GM12878 (cell line): ENCODE measurements around the gene SRGAP1. TPM values are rescaled to one million over a fixed set of nuclear protein-coding genes. Genes with fewer than 3 reads are reported as not detected.

Source experiments
- ATAC-seq: fragments of 200-7000 bp; cut with Tn5 transposase; 3 replicates; pipeline ENCODE4 v1.9.1; 2020; ENCODE audit warnings: mild to moderate bottlenecking, moderate library complexity
- BruUV-seq: library from RNA; stranded (reverse); fragments of 400-500 nt; replicated peaks from 2 replicates; lab custom pipeline; 2021; lab: Mats Ljungman, UMichigan
- CTCF ChIA-PET: fragments of 300-600 bp; sonication (Branson Sonifier 250); formaldehyde crosslinking; extraction: SDS; loops from one replicate; lab custom pipeline; 2021; ENCODE audit warnings: inconsistent platforms; lab: Yijun Ruan, JAX
- POLR2A ChIA-PET: fragments of 350-600 bp; formaldehyde crosslinking; extraction: SDS; loops from one replicate; lab custom pipeline; 2021; ENCODE audit warnings: inconsistent platforms; lab: Charles Lee
- RAD21 ChIA-PET: fragments of 300-600 bp; sonication (Branson Sonifier 250); formaldehyde crosslinking; loops from one replicate; lab custom pipeline; 2023; ENCODE audit warnings: antibody characterized with exemption; ENCODE audit not compliant: unreplicated experiment; lab: Charles Lee
- SMC1A ChIA-PET: fragments of 300-600 bp; sonication (Branson Sonifier 250); formaldehyde crosslinking; loops from one replicate; lab custom pipeline; 2023; ENCODE audit not compliant: unreplicated experiment, uncharacterized antibody; lab: Charles Lee
- DNase-seq: peaks from one replicate; pipeline ENCODE4 v3.0.0-alpha.2; 2011; ENCODE audit warnings: low read depth, low spot score
- FAIRE-seq: peaks from 3 replicates; lab custom pipeline; 2011; peaks lifted over from hg19 to GRCh38; lab: Jason Lieb, UNC
- H2AFZ ChIP-seq: 2 replicates; pipeline ENCODE4 v1.6.0; 2011; ENCODE audit warnings: low read depth, low read length, control low read depth; ENCODE audit not compliant: control insufficient read depth
- H3K27ac ChIP-seq: 2 replicates; pipeline ENCODE4 v1.5.1; 2011; ENCODE audit warnings: control low read depth; ENCODE audit not compliant: control insufficient read depth, insufficient read depth
- H3K27me3 ChIP-seq, 2 experiments: replicated peaks in 1 of 2; 2 replicates each; pipeline versions ENCODE4 v1.6.0 to v1.6.1; 2011; ENCODE audit warnings: low read length in 1 of 2; ENCODE audit not compliant: control insufficient read depth in 2 of 2, insufficient read depth in 2 of 2
- H3K36me3 ChIP-seq, 2 experiments: 2 replicates each; pipeline ENCODE4 v1.5.1; 2011; ENCODE audit warnings: low read length in 1 of 2; ENCODE audit not compliant: control insufficient read depth in 2 of 2, insufficient read depth in 2 of 2
- H3K4me1 ChIP-seq: 2 replicates; pipeline ENCODE4 v1.6.1; 2011; ENCODE audit warnings: mild to moderate bottlenecking, low read length, moderate library complexity, mixed read lengths; ENCODE audit not compliant: control insufficient read depth, insufficient read depth
- H3K4me2 ChIP-seq: 2 replicates; pipeline ENCODE4 v1.6.0; 2011; ENCODE audit warnings: control low read depth; ENCODE audit not compliant: control insufficient read depth, insufficient read depth
- H3K4me3 ChIP-seq: fragments of 200-600 bp; sonication (generic); 2 replicates; pipeline ENCODE4 v1.5.1; 2016
- H3K79me2 ChIP-seq: 2 replicates; pipeline ENCODE4 v1.6.0; 2011; ENCODE audit warnings: low read length; ENCODE audit not compliant: control insufficient read depth, insufficient read depth
- H3K9ac ChIP-seq: 2 replicates; pipeline ENCODE4 v1.8.0; 2011; ENCODE audit warnings: low read length, control low read depth, mixed read lengths; ENCODE audit not compliant: control insufficient read depth, insufficient read depth
- H3K9me3 ChIP-seq: replicated peaks from 3 replicates; pipeline ENCODE4 v1.5.1; 2011; ENCODE audit warnings: mild to moderate bottlenecking, low read length; ENCODE audit not compliant: control insufficient read depth, insufficient read depth
- H4K20me1 ChIP-seq: 2 replicates; pipeline ENCODE4 v1.6.0; 2011; ENCODE audit not compliant: control insufficient read depth, insufficient read depth
- ATF7 ChIP-seq: fragments of 450-650 bp; IDR thresholded peaks from 2 replicates; pipeline ENCODE4 v1.6.1; 2016; ENCODE audit warnings: low read depth, mild to moderate bottlenecking
- BACH1 ChIP-seq: fragments of 450-650 bp; IDR thresholded peaks from 2 replicates; pipeline ENCODE4 v1.6.1; 2017; ENCODE audit warnings: mild to moderate bottlenecking, borderline replicate concordance
- EP300 ChIP-seq, 2 experiments: fragments of 150-350 bp in 1 of 2; IDR thresholded peaks; 2 replicates each; pipeline ENCODE4 v1.6.1; 2011 to 2012; ENCODE audit warnings: low read depth in 2 of 2, low read length in 2 of 2, borderline replicate concordance in 1 of 2, improper control_type of control experiment in 1 of 2, inconsistent platforms in 1 of 2; ENCODE audit not compliant: control insufficient read depth in 1 of 2
- IKZF2 ChIP-seq, 2 experiments: fragments of 450-650 bp; IDR thresholded peaks; 2 replicates each; pipeline ENCODE4 v1.6.1; 2017; ENCODE audit warnings: mild to moderate bottlenecking in 2 of 2, moderate library complexity in 2 of 2
- MTA2 ChIP-seq: fragments of 450-650 bp; IDR thresholded peaks from 2 replicates; pipeline ENCODE4 v1.6.1; 2016; ENCODE audit warnings: low read depth, mild to moderate bottlenecking, moderate library complexity
- NR2F1 ChIP-seq: fragments of 450-650 bp; conservative IDR thresholded peaks from 2 replicates; pipeline ENCODE4 v1.6.1; 2017; ENCODE audit warnings: mild to moderate bottlenecking
- TAF1 ChIP-seq: IDR thresholded peaks from 2 replicates; pipeline ENCODE4 v1.6.1; 2011; ENCODE audit warnings: mild to moderate bottlenecking, low read depth, low read length, borderline replicate concordance
- WGBS: methylation state at CpG from one replicate; pipeline ENCODE4 v1.1.6; 2016; ENCODE audit warnings: low lambda C conversion rate; ENCODE audit not compliant: insufficient replicate concordance, insufficient coverage; ENCODE audit errors: missing lambda C conversion rate; 5-methylcytosine and 5-hydroxymethylcytosine counted together
- in situ Hi-C: fragments of 300-500 bp; cut with MboI; formaldehyde crosslinking; loops from 9 replicates; pipeline ENCODE4 v1.14.3; 2018; ENCODE audit warnings: mixed read lengths
- intact Hi-C: fragments of 100-400 bp; cut with micrococcal nuclease; formaldehyde crosslinking; loops from one replicate; pipeline ENCODE4 v1.14.2; 2022; ENCODE audit not compliant: unreplicated experiment
- polyA plus RNA-seq, 11 experiments: library from polyadenylated mRNA; depleted of rRNA in 4 of 11; unstranded in 6 of 11; stranded (reverse) in 5 of 11; fragments of >200 nt; fragmentation: Nextera tagmentation in 4 of 11; fragmentation: Illumina TruSeq in 1 of 11; extraction: Ambion mirVana in 4 of 11; extraction: Trizol in 1 of 11; gene quantifications; 1 replicate in 1 of 11; 2 replicates in 10 of 11; pipeline versions ENCODE4 v1.2.1 to v1.2.3, GENCODE V29; 2011 to 2016; ENCODE audit warnings: inconsistent platforms in 2 of 11, missing spikeins in 2 of 11, low read depth in 1 of 11
- total RNA-seq, 4 experiments: library from RNA; depleted of rRNA in 3 of 4; stranded (reverse); fragments of >200 nt in 3 of 4; fragmentation: Illumina TruSeq in 1 of 4; extraction: Trizol in 1 of 4; gene quantifications; 2 replicates each; pipeline versions ENCODE4 v1.2.1 to v1.2.3, GENCODE V29; 2013 to 2021
- TF ChIP-seq, protein P1 (sequence below), 3 experiments: IDR thresholded peaks in 2 of 3; conservative IDR thresholded peaks in 1 of 3; 2 replicates each; pipeline ENCODE4 v1.5.1; 2011; ENCODE audit warnings: low read depth in 3 of 3, low read length in 3 of 3, mild to moderate bottlenecking in 3 of 3, control low read depth in 2 of 3, moderate library complexity in 2 of 3, inconsistent platforms in 1 of 3, mixed read lengths in 1 of 3; ENCODE audit not compliant: control insufficient read depth in 2 of 3, insufficient read depth in 1 of 3; ENCODE audit errors: extremely low read depth in 1 of 3

The SRGAP1 gene
- total and polyA plus RNA-seq, 10 of the 15 experiments (the other 5 are each of a cell fraction or from before 2014, with no cell fraction given), result 0.16 to 0.85 (median 0.46) TPM

DNA sequence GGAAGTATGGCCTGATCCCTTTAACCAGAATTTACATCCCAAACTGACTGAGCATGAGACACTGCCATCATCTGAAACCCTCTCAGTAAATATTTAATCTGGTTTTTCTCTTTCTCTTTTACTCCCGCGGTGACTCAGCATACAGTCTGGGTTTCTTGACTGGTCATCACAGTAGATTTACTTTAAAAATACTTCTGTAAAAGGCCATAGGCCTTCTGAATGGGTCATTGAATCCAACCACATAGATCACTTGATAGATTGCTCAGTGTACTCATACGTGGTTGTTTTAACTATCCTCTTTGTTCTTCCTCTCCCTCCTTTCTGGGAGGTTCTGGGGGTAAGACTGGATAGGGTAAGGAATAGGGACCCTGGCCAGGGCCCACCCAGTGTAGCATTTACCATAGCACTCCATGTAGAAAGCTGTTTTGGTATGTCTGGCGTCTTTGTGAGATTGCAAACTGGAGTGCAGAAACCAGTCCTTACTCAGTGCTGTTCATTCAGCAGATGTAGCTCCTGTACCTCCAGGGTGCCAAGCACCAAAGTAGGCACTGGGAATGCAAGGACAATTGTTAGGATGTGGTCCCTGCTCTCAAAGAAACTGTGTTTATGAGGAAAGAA is 165.7 kb downstream of the SRGAP1 start:
- H2AFZ ChIP-seq, result no peak overlapping the region
- DNase-seq, result no peak
- peak; percentile 56 for FAIRE-seq
- ChIA-PET CTCF (interaction anchor here (0.7 kb wide), 1 partner anchor 166 kb away, joined by 3 read pairs; the partner anchor contains the start of gene SRGAP1), POLR2A (no interaction called here), RAD21 (no interaction called here), SMC1A (no interaction called here)
- H3K27me3 ChIP-seq, result no peaks in the 10 kb centered on the region
- no peaks in the 10 kb centered on the region; the same call in 1 of the 2 replicates for H3K4me1 ChIP-seq
- TF ChIP-seq BACH1 (peak; percentile 77; the same call in 1 of the 2 replicates), TAF1 (no peak), MTA2 (0 out of 2 replicates have a peak, but pooled peaks have one; percentile 18), IKZF2 (IDR thresholded peaks at IDR 0.05) (peak in 1 of 2 experiments; percentile 4; a peak in 1 of 4 replicates), NR2F1 (peak; percentile 88), EP300 (IDR thresholded peaks at IDR 0.05; ENCODE audit: borderline replicate concordance in 1 of 2, control insufficient read depth in 1 of 2, low read depth in 2 of 2, low read length in 2 of 2) (peak in 1 of 2 experiments; percentile 13; a peak in 1 of 4 replicates), ATF7 (0 out of 2 replicates have a peak, but pooled peaks have one; percentile 20)
- TF ChIP-seq, protein P1, sequence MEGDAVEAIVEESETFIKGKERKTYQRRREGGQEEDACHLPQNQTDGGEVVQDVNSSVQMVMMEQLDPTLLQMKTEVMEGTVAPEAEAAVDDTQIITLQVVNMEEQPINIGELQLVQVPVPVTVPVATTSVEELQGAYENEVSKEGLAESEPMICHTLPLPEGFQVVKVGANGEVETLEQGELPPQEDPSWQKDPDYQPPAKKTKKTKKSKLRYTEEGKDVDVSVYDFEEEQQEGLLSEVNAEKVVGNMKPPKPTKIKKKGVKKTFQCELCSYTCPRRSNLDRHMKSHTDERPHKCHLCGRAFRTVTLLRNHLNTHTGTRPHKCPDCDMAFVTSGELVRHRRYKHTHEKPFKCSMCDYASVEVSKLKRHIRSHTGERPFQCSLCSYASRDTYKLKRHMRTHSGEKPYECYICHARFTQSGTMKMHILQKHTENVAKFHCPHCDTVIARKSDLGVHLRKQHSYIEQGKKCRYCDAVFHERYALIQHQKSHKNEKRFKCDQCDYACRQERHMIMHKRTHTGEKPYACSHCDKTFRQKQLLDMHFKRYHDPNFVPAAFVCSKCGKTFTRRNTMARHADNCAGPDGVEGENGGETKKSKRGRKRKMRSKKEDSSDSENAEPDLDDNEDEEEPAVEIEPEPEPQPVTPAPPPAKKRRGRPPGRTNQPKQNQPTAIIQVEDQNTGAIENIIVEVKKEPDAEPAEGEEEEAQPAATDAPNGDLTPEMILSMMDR (IDR thresholded peaks at IDR 0.05 in 2 of 3, conservative IDR thresholded peaks at IDR 0.05 in 1 of 3; ENCODE audit: control insufficient read depth in 2 of 3, extremely low read depth in 1 of 3, insufficient read depth in 1 of 3, low read depth in 3 of 3, low read length in 3 of 3), result no peak
- no peaks in the 10 kb centered on the region for H3K36me3 ChIP-seq
- no peak overlapping the region; the same call in 1 of the 2 replicates for H3K4me2 ChIP-seq
- no TSS peak for BruUV-seq
- WGBS, result 21% methylated on average over 4 of the region's 4 CpGs
- intact Hi-C loops (loop anchor here (10.0 kb wide), 1 partner anchor 165 kb away; the partner anchor contains the start of gene SRGAP1), in situ Hi-C loops (no loop called here)
- H3K79me2 ChIP-seq, result no peaks in the 10 kb centered on the region
- H3K4me3 ChIP-seq, result no peak overlapping the region
- H3K9me3 ChIP-seq, result no peaks in the 10 kb centered on the region
- no peak overlapping the region for H3K9ac ChIP-seq
- no peaks in the 10 kb centered on the region for H4K20me1 ChIP-seq
- ATAC-seq, result peak; percentile 94
- no peak overlapping the region for H3K27ac ChIP-seq
